WTC11 (cell line): ENCODE data around the gene GHRHR.

ENCODE experiments used
- CTCF ChIP-seq: fragments of 200-600 bp; IDR thresholded peaks from 2 replicates; pipeline ENCODE4 v1.8.0; 2022; ENCODE audit warnings: antibody characterized with exemption
- IRF1 ChIP-seq: sonication (generic); formaldehyde crosslinking; IDR thresholded peaks from 2 replicates; pipeline ENCODE4 v1.8.0; 2023; ENCODE audit warnings: missing genetic modification reagents
- TEAD4 ChIP-seq: sonication (generic); formaldehyde crosslinking; IDR thresholded peaks from 2 replicates; pipeline ENCODE4 v1.8.0; 2022; ENCODE audit warnings: mild to moderate bottlenecking, missing genetic modification reagents
- ZBTB43 ChIP-seq: sonication (generic); formaldehyde crosslinking; IDR thresholded peaks from 2 replicates; pipeline ENCODE4 v1.8.1; 2023; ENCODE audit warnings: mild to moderate bottlenecking, missing genetic modification reagents
- ZNF121 ChIP-seq: sonication (generic); formaldehyde crosslinking; IDR thresholded peaks from 2 replicates; pipeline ENCODE4 v1.8.0; 2023; ENCODE audit warnings: missing genetic modification reagents

GRCh38 chr7:30963842-30964241 is at the start of gene GHRHR:
- TF ChIP-seq IRF1 (CRISPR knock-in tag) (no peak), ZNF121 (no peak), CTCF (no peak), TEAD4 (no peak), ZBTB43 (CRISPR knock-in tag) (no peak)
